ENCODE results near the gene STXBP1. TPM values are rescaled to one million over a fixed set of nuclear protein-coding genes. Genes with fewer than 3 reads are reported as not detected.
"Not testable (repeated sequence)": the region's sequence is repeated elsewhere in the genome, so short reads cannot be mapped to it uniquely, and the experiment has no call there.

Gene STXBP1
- total and polyA plus RNA-seq, 2 of the 4 experiments (the other 2 are of a cell fraction): 15.8 to 22.6 TPM

GRCh38 chr9:127575875-127576778, 36.0 kb upstream of the STXBP1 start (continued):
- TF ChIP-seq BHLHE40 (IDR thresholded peaks at IDR 0.05; ENCODE audit: low read depth, low read length): no peak
- no peak for TF ChIP-seq CEBPB (IDR thresholded peaks at IDR 0.05; ENCODE audit: low read depth, low read length)

GRCh38 chr9:127577194-127577593, 34.9 kb upstream of the STXBP1 start:
- H3K36me3 ChIP-seq (ENCODE audit: control insufficient read depth, insufficient read depth, low read length); H3K14ac ChIP-seq (replicated peaks; ENCODE audit: low read depth, low read length); H3K27me3 ChIP-seq (ENCODE audit: control insufficient read depth, insufficient read depth, low read length); H3K9me3 ChIP-seq (ENCODE audit: control insufficient read depth, insufficient read depth, low read length); H3K18ac ChIP-seq (ENCODE audit: low read depth, low read length); H2AK9ac ChIP-seq (replicated peaks; ENCODE audit: low read depth, low read length, poor library complexity); H3K23ac ChIP-seq (ENCODE audit: low read depth, low read length); BruUV-seq (replicated peaks); H4K91ac ChIP-seq (ENCODE audit: insufficient read depth, low read depth, low read length); H4K5ac ChIP-seq (ENCODE audit: low read depth, low read length); ATAC-seq (ENCODE audit: low read depth); in situ Hi-C loops (cut with MboI; ENCODE audit: low sequenced_read_pairs); H4K20me1 ChIP-seq (ENCODE audit: insufficient read depth, low read length); dilution Hi-C loops (cut with HindIII; ENCODE audit: low sequenced_read_pairs, unreplicated experiment); DNase-seq; H3K27ac ChIP-seq (ENCODE audit: insufficient read depth, low read length); intact Hi-C loops (cut with micrococcal nuclease); H3K4me2 ChIP-seq (ENCODE audit: low read depth, low read length); POLR2A ChIA-PET (ENCODE audit: unreplicated experiment); H3K4me3 ChIP-seq (ENCODE audit: insufficient read depth, low read depth, low read length); H2BK5ac ChIP-seq (ENCODE audit: low read depth, low read length, poor library complexity, severe bottlenecking); H3K9ac ChIP-seq (ENCODE audit: low read depth, low read length); H3K56ac ChIP-seq (ENCODE audit: extremely low read depth, insufficient read depth, low read length); H2AFZ ChIP-seq (replicated peaks; ENCODE audit: low read length, poor library complexity): not testable (repeated sequence)
- 87% methylated on average over 3 of the region's 7 CpGs; no CpG with 5 or more reads in 1 of the 2 experiments for WGBS, 2 experiments (ENCODE audit: extremely low coverage in 2 of 2, insufficient read length in 1 of 2)
- Histone ChIP-seq H3K79me1 (ENCODE audit: low read depth in 1 of 2, low read length in 2 of 2) (peaks cover 27 to 80% of the 10 kb centered on the region in 2 experiments), H2BK15ac (ENCODE audit: low read depth, low read length) (peak overlapping the region; percentile 65; the same call in 1 of the 3 replicates), H2AK5ac (ENCODE audit: low read depth, low read length) (peak overlapping the region; percentile 82), H2BK120ac (ENCODE audit: low read depth, low read length) (peak overlapping the region; percentile 68), H3K4ac (ENCODE audit: low read depth, low read length) (peak overlapping the region; percentile 81), H3K4me1 (ENCODE audit: control insufficient read depth, insufficient read depth, low read length) (peaks cover 41% of the 10 kb centered on the region), H4K8ac (ENCODE audit: low read depth in 2 of 2, low read length in 2 of 2) (peak overlapping the region in 1 of 2 experiments; percentile 18; a peak in 1 of 4 replicates), H3K9me1 (ENCODE audit: insufficient read depth, low read length) (peaks cover 35% of the 10 kb centered on the region), H2BK20ac (ENCODE audit: low read depth, low read length) (0 out of 2 replicates have a peak overlapping the region, but pooled peaks have one; percentile 54)
- CTCF ChIA-PET: interaction anchor here (0.6 kb wide), 1 partner anchor 9 kb away, joined by 3 read pairs; no protein-coding TSS in a partner anchor
